Upper lobe of left lung (tissue), 6 donors: ENCODE measurements around the gene LONP1. TPM values are rescaled to one million over a fixed set of nuclear protein-coding genes. Genes with fewer than 3 reads are reported as not detected.
A peak's percentile ranks its signal among the peaks of the same experiment; 100 is the strongest.

ENCODE experiments used
- ATAC-seq, 2 donors: fragments of 200-7000 bp; cut with Tn5 transposase; one replicate each; pipeline ENCODE4 v1.9.1; 2022; ENCODE audit warnings: mild to moderate bottlenecking in 2 of 2, moderate library complexity in 2 of 2; ENCODE audit not compliant: low FRiP score in 2 of 2
- DNase-seq, 2 donors: peaks; one replicate each; pipeline ENCODE4 v3.0.0-alpha.2; 2019 to 2020
- H3K27ac ChIP-seq, 4 donors: fragments of 200-600 bp; sonication (generic); one replicate each; pipeline ENCODE4 v1.5.1; 2016 to 2019
- H3K27me3 ChIP-seq, 4 donors: fragments of 200-600 bp; sonication (generic); one replicate each; pipeline ENCODE4 v1.5.1; 2017 to 2019
- H3K36me3 ChIP-seq, 4 donors: fragments of 200-600 bp; sonication (generic); one replicate each; pipeline ENCODE4 v1.5.1; 2016 to 2019
- H3K4me1 ChIP-seq, 4 donors: fragments of 200-600 bp; sonication (generic); one replicate each; pipeline ENCODE4 v1.5.1; 2018 to 2019
- H3K4me3 ChIP-seq, 4 donors: fragments of 200-600 bp; sonication (generic); one replicate each; pipeline ENCODE4 v1.5.1; 2017 to 2019; ENCODE audit warnings: mild to moderate bottlenecking in 2 of 4, moderate library complexity in 1 of 4
- H3K9me3 ChIP-seq, 4 donors: fragments of 200-600 bp; sonication (generic); one replicate each; pipeline ENCODE4 v1.5.1; 2018 to 2019
- CTCF ChIP-seq, 6 experiments: fragments of 450-650 bp in 4 of 6; fragments of 200-600 bp in 2 of 6; sonication (generic) in 2 of 6; IDR thresholded peaks; one replicate each; pipeline ENCODE4 v1.5.1; 2016 to 2019; ENCODE audit warnings: antibody characterized with exemption in 6 of 6
- EP300 ChIP-seq, 4 donors: sonication (generic); formaldehyde crosslinking; IDR thresholded peaks; one replicate each; pipeline ENCODE4 v1.5.1; 2017; ENCODE audit warnings: antibody characterized with exemption in 4 of 4, control low read depth in 2 of 4
- POLR2A ChIP-seq, 4 donors: fragments of 450-650 bp; IDR thresholded peaks; one replicate each; pipeline ENCODE4 v1.5.1; 2016 to 2017; ENCODE audit warnings: antibody characterized with exemption in 4 of 4, mild to moderate bottlenecking in 2 of 4
- POLR2AphosphoS5 ChIP-seq, 2 donors: sonication (generic); formaldehyde crosslinking; IDR thresholded peaks; one replicate each; pipeline ENCODE4 v1.5.1; 2017; ENCODE audit warnings: antibody characterized with exemption in 2 of 2
- WGBS, 2 donors: methylation state at CpG; one replicate each; pipeline ENCODE4 v1.1.5; 2017 to 2018; 5-methylcytosine and 5-hydroxymethylcytosine counted together
- total RNA-seq, 6 donors: library from RNA; depleted of rRNA in 4 of 6; stranded (reverse); fragments of >200 nt in 4 of 6; gene quantifications; one replicate each; pipeline versions ENCODE4 v1.1.0 to v1.2.1, GENCODE V29; 2016 to 2021
- donor health status: DM: no; HTN: no; CAD: no; lungs with moderate emphysema.
- donor health status: DM: no; HTN: yes; CAD: no; lungs with severe emphysema.

LONP1 gene
- 100 to 1,000 TPM in 2 of 6 donors, 10 to 100 TPM in 4; 79.7 to 141 (median 89.4) TPM for total RNA-seq

- peak in 1 of 4 donors; percentile 93 for TF ChIP-seq EP300 (IDR thresholded peaks at IDR 0.05)
- peak; percentile 95 to 97 for TF ChIP-seq POLR2AphosphoS5 (IDR thresholded peaks at IDR 0.05)
- peak in 2 of 4 donors; percentile 81 to 87 for TF ChIP-seq POLR2A (IDR thresholded peaks at IDR 0.05)
- TF ChIP-seq CTCF (IDR thresholded peaks at IDR 0.05) = peak; percentile 86 to 98 (median 96)
- Histone ChIP-seq H3K27me3 (no peaks in the 10 kb centered on the region), H3K4me1 (peaks cover 18 to 25% (median 24%) of the 10 kb centered on the region in 4 donors), H3K27ac (peak within 1 kb of the TSS; percentile 89 to 96 (median 92)), H3K36me3 (no peaks in the 10 kb centered on the region), H3K4me3 (peak within 1 kb of the TSS; percentile 68 to 100 (median 90)), H3K9me3 (no peaks in the 10 kb centered on the region)
- ATAC-seq = peak; percentile 98 to 99
- 0% methylated on average over 10 of the region's 90 CpGs; no CpG with 5 or more reads in 1 of the 2 donors for WGBS, 2 donors
- peak; percentile 99 for DNase-seq
Measured at GRCh38 chr19:5719961-5720790, at the start of gene LONP1, which contains the start of gene CATSPERD. Gene LONP1 (minus strand): TSS chr19:5720146. CDS start chr19:5720132, 14 bp downstream. Gene CATSPERD (plus strand): TSS chr19:5720637. CDS start chr19:5720738, 101 bp downstream.

GRCh38 chr19:5767949-5768348 is 48.0 kb upstream of the LONP1 start:
- Histone ChIP-seq H3K4me1 (no peaks in the 10 kb centered on the region), H3K36me3 (no peaks in the 10 kb centered on the region), H3K27ac (no peak overlapping the region), H3K4me3 (no peak overlapping the region), H3K27me3 (no peaks in the 10 kb centered on the region), H3K9me3 (no peaks in the 10 kb centered on the region)
- ATAC-seq (no peak), DNase-seq (no peak)
- WGBS, 2 donors = 92 to 94% methylated on average over 10 of the region's 10 CpGs
- no peak for TF ChIP-seq POLR2A (IDR thresholded peaks at IDR 0.05)
- no peak for TF ChIP-seq CTCF (IDR thresholded peaks at IDR 0.05)
- no peak for TF ChIP-seq POLR2AphosphoS5 (IDR thresholded peaks at IDR 0.05)
- TF ChIP-seq EP300 (IDR thresholded peaks at IDR 0.05) = no peak

- WGBS, 2 donors = 89 to 97% methylated on average over 3 of the region's 3 CpGs
- DNase-seq (no peak), ATAC-seq (no peak)
- Histone ChIP-seq H3K36me3 (no peaks in the 10 kb centered on the region), H3K4me1 (no peaks in the 10 kb centered on the region), H3K27me3 (no peaks in the 10 kb centered on the region), H3K4me3 (no peak overlapping the region), H3K27ac (no peak overlapping the region), H3K9me3 (no peaks in the 10 kb centered on the region)
- TF ChIP-seq EP300 (IDR thresholded peaks at IDR 0.05) = no peak
- TF ChIP-seq POLR2A (IDR thresholded peaks at IDR 0.05) = no peak
- TF ChIP-seq CTCF (IDR thresholded peaks at IDR 0.05) = no peak
- no peak for TF ChIP-seq POLR2AphosphoS5 (IDR thresholded peaks at IDR 0.05)
Measured at GRCh38 chr19:5765220-5765619, 45.3 kb upstream of the LONP1 start.

- 90 to 91% methylated on average over 5 of the region's 5 CpGs for WGBS, 2 donors
- ATAC-seq = no peak
- no peak overlapping the region for H3K27ac ChIP-seq
Measured at GRCh38 chr19:5762608-5763217, 42.8 kb upstream of the LONP1 start.

More at GRCh38 chr19:5762608-5763217, 42.8 kb upstream of the LONP1 start:
- Histone ChIP-seq H3K36me3 (no peaks in the 10 kb centered on the region), H3K9me3 (no peaks in the 10 kb centered on the region), H3K4me1 (no peaks in the 10 kb centered on the region), H3K27me3 (no peaks in the 10 kb centered on the region), H3K4me3 (no peak overlapping the region)
- DNase-seq = no peak
- TF ChIP-seq EP300 (IDR thresholded peaks at IDR 0.05) (no peak), POLR2A (IDR thresholded peaks at IDR 0.05) (no peak), CTCF (IDR thresholded peaks at IDR 0.05) (no peak), POLR2AphosphoS5 (IDR thresholded peaks at IDR 0.05) (no peak)
